AG09319 (cell line): ENCODE data around the gene PMVK.
A peak's percentile ranks its signal among the peaks of the same experiment; 100 is the strongest.

Experiments
- DNase-seq: peaks from one replicate; pipeline ENCODE4 v3.0.0-alpha.2; 2010; ENCODE audit warnings: low read depth; ENCODE audit errors: extremely low read depth
- CTCF ChIP-seq: IDR thresholded peaks from 2 replicates; pipeline ENCODE4 v1.5.1; 2011; ENCODE audit warnings: low read depth, mild to moderate bottlenecking, inconsistent platforms, low read length, moderate library complexity

The PMVK gene

GRCh38 chr1:154945160-154945961 lies 8.8 kb upstream of the PMVK start:
- DNase-seq = no peak
- no peak for TF ChIP-seq CTCF

GRCh38 chr1:154944401-154945159 lies 8.1 kb upstream of the PMVK start:
- DNase-seq = no peak
- TF ChIP-seq CTCF = no peak

GRCh38 chr1:154943649-154944400 lies 7.3 kb upstream of the PMVK start:
- peak; percentile 77 for TF ChIP-seq CTCF
- DNase-seq = no peak

GRCh38 chr1:154941333-154942013 lies 5.0 kb upstream of the PMVK start:
- no peak for DNase-seq
- TF ChIP-seq CTCF = no peak

GRCh38 chr1:154940651-154941194 lies 4.2 kb upstream of the PMVK start:
- TF ChIP-seq CTCF = no peak
- no peak for DNase-seq

- TF ChIP-seq CTCF = no peak
- DNase-seq = no peak
Observed at GRCh38 chr1:154940213-154940560, 3.7 kb upstream of the PMVK start.
